ENCODE data around the gene CCDC187. TPM values are rescaled to one million over a fixed set of nuclear protein-coding genes. Genes with fewer than 3 reads are reported as not detected.

The CCDC187 gene
- total and polyA plus RNA-seq, 2 of the 13 experiments (the other 11 are each of a cell fraction or from before 2014, with no cell fraction given), result 0.03 to 0.13 TPM

DNA sequence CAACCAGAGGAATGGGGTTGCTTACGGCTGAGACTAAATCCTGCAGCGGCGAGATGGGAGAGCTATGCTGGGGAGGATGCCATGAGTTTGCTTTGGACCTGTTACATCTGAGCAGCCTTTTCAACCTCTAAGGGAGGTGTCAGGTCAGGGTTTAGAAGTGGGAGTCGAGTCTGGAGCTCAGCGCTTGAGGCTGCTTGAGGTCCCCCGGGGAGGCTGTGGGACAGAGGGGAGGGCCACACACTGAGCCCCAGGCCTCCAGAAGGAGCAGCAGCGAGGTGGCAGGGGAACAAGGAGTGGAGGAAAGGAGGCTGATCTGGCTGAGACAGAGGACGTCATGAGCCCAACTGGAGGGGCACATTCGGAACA is 56.4 kb downstream of the CCDC187 start:
- in situ Hi-C loops (cut with HindIII; ENCODE audit: extremely low pct_ligation_motif_present, low pct_unique_long_range_greater_than_20kb) (no loop called here), intact Hi-C loops (cut with micrococcal nuclease; ENCODE audit: unreplicated experiment) (loop anchor here (5.0 kb wide), 2 partner anchors 380 to 1730 kb away; no protein-coding TSS in a partner anchor)
- Histone ChIP-seq H3K27ac (ENCODE audit: extremely low read length, insufficient read depth, low read length) (no peak overlapping the region), H3K79me2 (ENCODE audit: insufficient read depth, low read length) (peaks cover 22% of the 10 kb centered on the region), H2AFZ (ENCODE audit: low read length) (no peak overlapping the region), H3K9ac (ENCODE audit: insufficient read depth, low read depth, low read length) (no peak overlapping the region), H3K9me3 (ENCODE audit: low read length) (no peaks in the 10 kb centered on the region), H3K4me2 (ENCODE audit: low read depth, low read length) (no peak overlapping the region), H3K27me3 (ENCODE audit: control insufficient read depth in 1 of 2, insufficient read depth in 2 of 2, low read length in 2 of 2) (peaks cover 16 to 54% of the 10 kb centered on the region in 2 experiments), H3K36me3 (replicated peaks in 1 of 2; ENCODE audit: control insufficient read depth in 1 of 2, insufficient read depth in 2 of 2, low read length in 2 of 2) (no peaks in the 10 kb centered on the region), H4K20me1 (ENCODE audit: insufficient read depth, low read length) (peaks cover 12% of the 10 kb centered on the region), H3K4me3 (replicated peaks in 1 of 3; ENCODE audit: insufficient read depth in 1 of 3, low read depth in 2 of 3, low read length in 3 of 3) (no peak overlapping the region), H3K4me1 (ENCODE audit: insufficient read depth, low read length) (peaks cover 47% of the 10 kb centered on the region)
- DNase-seq (ENCODE audit: low spot score) (no peak), ATAC-seq (no peak), FAIRE-seq (no peak)
- TF ChIP-seq ATM (IDR thresholded peaks at IDR 0.05; ENCODE audit: borderline replicate concordance), result no peak
- TF ChIP-seq, protein P1, sequence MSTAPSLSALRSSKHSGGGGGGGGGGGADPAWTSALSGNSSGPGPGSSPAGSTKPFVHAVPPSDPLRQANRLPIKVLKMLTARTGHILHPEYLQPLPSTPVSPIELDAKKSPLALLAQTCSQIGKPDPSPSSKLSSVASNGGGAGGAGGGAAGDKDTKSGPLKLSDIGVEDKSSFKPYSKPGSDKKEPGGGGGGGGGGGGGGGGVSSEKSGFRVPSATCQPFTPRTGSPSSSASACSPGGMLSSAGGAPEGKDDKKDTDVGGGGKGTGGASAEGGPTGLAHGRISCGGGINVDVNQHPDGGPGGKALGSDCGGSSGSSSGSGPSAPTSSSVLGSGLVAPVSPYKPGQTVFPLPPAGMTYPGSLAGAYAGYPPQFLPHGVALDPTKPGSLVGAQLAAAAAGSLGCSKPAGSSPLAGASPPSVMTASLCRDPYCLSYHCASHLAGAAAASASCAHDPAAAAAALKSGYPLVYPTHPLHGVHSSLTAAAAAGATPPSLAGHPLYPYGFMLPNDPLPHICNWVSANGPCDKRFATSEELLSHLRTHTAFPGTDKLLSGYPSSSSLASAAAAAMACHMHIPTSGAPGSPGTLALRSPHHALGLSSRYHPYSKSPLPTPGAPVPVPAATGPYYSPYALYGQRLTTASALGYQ (CRISPR knock-in tag; IDR thresholded peaks at IDR 0.05), result no peak
- TF ChIP-seq ZNF33B (CRISPR knock-in tag; IDR thresholded peaks at IDR 0.05), result no peak
- TF ChIP-seq RBFOX2 (IDR thresholded peaks at IDR 0.05; ENCODE audit: low read depth, low read length), result no peak
- no peak for TF ChIP-seq FOXA3 (CRISPR knock-in tag; IDR thresholded peaks at IDR 0.05)
- no peak for TF ChIP-seq ZNF451 (CRISPR knock-in tag; IDR thresholded peaks at IDR 0.05)
- TF ChIP-seq, protein P2, sequence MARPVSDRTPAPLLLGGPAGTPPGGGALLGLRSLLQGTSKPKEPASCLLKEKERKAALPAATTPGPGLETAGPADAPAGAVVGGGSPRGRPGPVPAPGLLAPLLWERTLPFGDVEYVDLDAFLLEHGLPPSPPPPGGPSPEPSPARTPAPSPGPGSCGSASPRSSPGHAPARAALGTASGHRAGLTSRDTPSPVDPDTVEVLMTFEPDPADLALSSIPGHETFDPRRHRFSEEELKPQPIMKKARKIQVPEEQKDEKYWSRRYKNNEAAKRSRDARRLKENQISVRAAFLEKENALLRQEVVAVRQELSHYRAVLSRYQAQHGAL (CRISPR knock-in tag; IDR thresholded peaks at IDR 0.05; ENCODE audit: not compliant biosample characterization), result no peak
- TF ChIP-seq FOXM1 (CRISPR knock-in tag; IDR thresholded peaks at IDR 0.05), result no peak
- TF ChIP-seq, protein P3, sequence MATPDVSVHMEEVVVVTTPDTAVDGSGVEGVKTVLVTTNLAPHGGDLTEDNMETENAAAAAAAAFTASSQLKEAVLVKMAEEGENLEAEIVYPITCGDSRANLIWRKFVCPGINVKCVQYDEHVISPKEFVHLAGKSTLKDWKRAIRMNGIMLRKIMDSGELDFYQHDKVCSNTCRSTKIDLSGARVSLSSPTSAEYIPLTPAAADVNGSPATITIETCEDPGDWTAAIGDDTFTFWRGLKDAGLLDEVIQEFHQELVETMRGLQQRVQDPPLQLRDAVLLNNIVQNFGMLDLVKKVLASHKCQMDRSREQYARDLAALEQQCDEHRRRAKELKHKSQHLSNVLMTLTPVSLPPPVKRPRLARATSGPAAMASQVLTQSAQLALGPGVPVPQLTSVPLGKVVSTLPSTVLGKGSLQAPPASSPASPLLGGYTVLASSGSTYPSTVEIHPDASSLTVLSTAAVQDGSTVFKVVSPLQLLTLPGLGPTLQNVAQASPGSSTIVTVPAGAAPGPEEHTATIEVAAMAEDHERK (CRISPR knock-in tag; IDR thresholded peaks at IDR 0.05; ENCODE audit: low read depth), result no peak
- TF ChIP-seq ZMYM3 (CRISPR knock-in tag; IDR thresholded peaks at IDR 0.05), result no peak
- no peak for TF ChIP-seq HDAC2 (CRISPR knock-in tag; IDR thresholded peaks at IDR 0.05)
- TF ChIP-seq ZNF670 (CRISPR knock-in tag; IDR thresholded peaks at IDR 0.05; ENCODE audit: borderline replicate concordance), result no peak
- TF ChIP-seq, protein P4, sequence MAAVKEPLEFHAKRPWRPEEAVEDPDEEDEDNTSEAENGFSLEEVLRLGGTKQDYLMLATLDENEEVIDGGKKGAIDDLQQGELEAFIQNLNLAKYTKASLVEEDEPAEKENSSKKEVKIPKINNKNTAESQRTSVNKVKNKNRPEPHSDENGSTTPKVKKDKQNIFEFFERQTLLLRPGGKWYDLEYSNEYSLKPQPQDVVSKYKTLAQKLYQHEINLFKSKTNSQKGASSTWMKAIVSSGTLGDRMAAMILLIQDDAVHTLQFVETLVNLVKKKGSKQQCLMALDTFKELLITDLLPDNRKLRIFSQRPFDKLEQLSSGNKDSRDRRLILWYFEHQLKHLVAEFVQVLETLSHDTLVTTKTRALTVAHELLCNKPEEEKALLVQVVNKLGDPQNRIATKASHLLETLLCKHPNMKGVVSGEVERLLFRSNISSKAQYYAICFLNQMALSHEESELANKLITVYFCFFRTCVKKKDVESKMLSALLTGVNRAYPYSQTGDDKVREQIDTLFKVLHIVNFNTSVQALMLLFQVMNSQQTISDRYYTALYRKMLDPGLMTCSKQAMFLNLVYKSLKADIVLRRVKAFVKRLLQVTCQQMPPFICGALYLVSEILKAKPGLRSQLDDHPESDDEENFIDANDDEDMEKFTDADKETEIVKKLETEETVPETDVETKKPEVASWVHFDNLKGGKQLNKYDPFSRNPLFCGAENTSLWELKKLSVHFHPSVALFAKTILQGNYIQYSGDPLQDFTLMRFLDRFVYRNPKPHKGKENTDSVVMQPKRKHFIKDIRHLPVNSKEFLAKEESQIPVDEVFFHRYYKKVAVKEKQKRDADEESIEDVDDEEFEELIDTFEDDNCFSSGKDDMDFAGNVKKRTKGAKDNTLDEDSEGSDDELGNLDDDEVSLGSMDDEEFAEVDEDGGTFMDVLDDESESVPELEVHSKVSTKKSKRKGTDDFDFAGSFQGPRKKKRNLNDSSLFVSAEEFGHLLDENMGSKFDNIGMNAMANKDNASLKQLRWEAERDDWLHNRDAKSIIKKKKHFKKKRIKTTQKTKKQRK (IDR thresholded peaks at IDR 0.05; ENCODE audit: low read length), result no peak
- no TSS peak for BruUV-seq (replicated peaks)
- POLR2A ChIA-PET, result no interaction called here
- CTCF ChIA-PET (ENCODE audit: low intra/inter-chr PET ratio, low total read pairs), result no interaction called here
- WGBS (ENCODE audit: low lambda C conversion rate), result 21% methylated on average over 4 of the region's 9 CpGs
